Measurements from ENCODE around the gene OR4P4.

The OR4P4 gene

DNA sequence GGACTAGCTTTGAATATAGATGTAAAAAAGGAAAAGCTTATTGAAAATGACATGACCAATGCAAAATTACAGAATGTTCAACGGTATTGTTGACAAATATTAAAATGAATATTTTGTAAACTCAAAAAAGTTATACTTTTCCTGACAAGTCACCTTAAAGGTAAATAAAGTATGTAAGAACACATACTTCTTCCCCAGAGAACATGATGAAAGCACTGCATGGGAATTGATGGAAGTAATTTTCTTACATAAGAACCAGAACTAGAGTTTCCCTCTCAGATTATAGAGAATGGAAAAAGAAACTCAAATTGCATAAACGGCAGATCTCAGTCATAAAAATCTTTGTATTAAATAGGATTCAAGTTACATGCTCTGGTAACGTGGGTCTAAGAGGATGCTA is at the start of gene OR4P4:
TSS of gene OR4P4 (plus strand) at position 301 of the 400 bp plus-strand sequence.
- TF ChIP-seq CTCF (IDR thresholded peaks at IDR 0.05) (no peak), ZFX (IDR thresholded peaks at IDR 0.05; ENCODE audit: borderline replicate concordance) (no peak)
- no peak within 1 kb of the TSS for H3K27ac ChIP-seq

DNA sequence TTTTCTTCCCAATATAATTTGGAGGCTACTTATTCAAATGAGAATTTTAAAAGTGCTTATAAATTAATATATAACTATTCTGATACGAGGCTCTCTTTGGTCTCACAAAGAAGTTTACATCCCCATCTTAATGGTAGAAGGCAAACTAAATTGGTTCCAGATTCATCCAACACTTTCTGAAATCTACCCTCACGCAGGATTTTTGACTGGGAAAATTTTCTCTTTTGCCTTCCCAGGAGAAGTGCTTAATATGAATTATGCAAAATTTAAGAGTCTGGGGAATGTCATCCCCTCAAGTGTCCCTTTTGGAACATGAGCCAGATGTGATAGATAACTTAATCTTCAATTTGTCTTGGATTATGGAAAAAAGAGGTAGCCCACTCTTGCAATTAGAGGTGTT is 27.4 kb upstream of the OR4P4 start, which contains the start of gene OR4C11:
TSS of gene OR4C11 (minus strand) at position 101 of the 400 bp plus-strand sequence. CDS start 3,272 bp downstream, outside the sequence.
- H3K27ac ChIP-seq: no peak within 1 kb of the TSS
- TF ChIP-seq ZFX (IDR thresholded peaks at IDR 0.05; ENCODE audit: borderline replicate concordance) (no peak), CTCF (IDR thresholded peaks at IDR 0.05) (no peak)

GRCh38 chr11:55624531-55624930 is 10.4 kb upstream of the OR4P4 start:
- H3K27ac ChIP-seq: no peak overlapping the region
- no peak for TF ChIP-seq ZFX (IDR thresholded peaks at IDR 0.05; ENCODE audit: borderline replicate concordance)
- TF ChIP-seq CTCF (IDR thresholded peaks at IDR 0.05): no peak

DNA sequence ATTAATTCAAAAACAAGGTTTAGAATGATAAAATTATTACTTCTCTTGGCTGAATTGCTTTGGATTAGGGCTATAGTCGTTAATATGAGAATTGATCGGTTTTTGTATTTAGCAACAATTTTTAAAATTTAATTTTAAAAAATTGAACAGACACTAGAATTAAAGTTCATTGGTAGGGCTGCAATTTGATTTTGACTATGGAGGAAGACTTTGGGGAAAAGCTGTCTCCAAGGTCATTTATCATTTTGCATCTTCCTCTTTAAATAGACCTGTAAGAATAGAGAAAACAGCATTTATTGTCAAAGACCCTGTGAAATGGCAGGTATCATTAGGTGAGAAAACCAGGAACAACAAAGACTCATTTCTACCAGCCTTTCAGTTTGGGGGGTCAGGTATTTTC is 13.1 kb downstream of the OR4P4 start, which contains the start of gene OR4S2:
TSS of gene OR4S2 (plus strand) at position 301 of the 400 bp plus-strand sequence. CDS start 2,577 bp downstream, outside the sequence.
- no peak for TF ChIP-seq ZFX (IDR thresholded peaks at IDR 0.05; ENCODE audit: borderline replicate concordance)
- TF ChIP-seq CTCF (IDR thresholded peaks at IDR 0.05): no peak
- H3K27ac ChIP-seq: no peak within 1 kb of the TSS

GRCh38 chr11:55652560-55652959 is 17.6 kb downstream of the OR4P4 start:
- TF ChIP-seq CTCF (IDR thresholded peaks at IDR 0.05): no peak
- TF ChIP-seq ZFX (IDR thresholded peaks at IDR 0.05; ENCODE audit: borderline replicate concordance): no peak
- H3K27ac ChIP-seq: no peak overlapping the region

- TF ChIP-seq ZFX (IDR thresholded peaks at IDR 0.05; ENCODE audit: borderline replicate concordance): no peak
- TF ChIP-seq CTCF (IDR thresholded peaks at IDR 0.05): no peak
- H3K27ac ChIP-seq: no peak overlapping the region
These were observed 20.2 kb downstream of the OR4P4 start for GRCh38 chr11:55655096-55655495.

DNA sequence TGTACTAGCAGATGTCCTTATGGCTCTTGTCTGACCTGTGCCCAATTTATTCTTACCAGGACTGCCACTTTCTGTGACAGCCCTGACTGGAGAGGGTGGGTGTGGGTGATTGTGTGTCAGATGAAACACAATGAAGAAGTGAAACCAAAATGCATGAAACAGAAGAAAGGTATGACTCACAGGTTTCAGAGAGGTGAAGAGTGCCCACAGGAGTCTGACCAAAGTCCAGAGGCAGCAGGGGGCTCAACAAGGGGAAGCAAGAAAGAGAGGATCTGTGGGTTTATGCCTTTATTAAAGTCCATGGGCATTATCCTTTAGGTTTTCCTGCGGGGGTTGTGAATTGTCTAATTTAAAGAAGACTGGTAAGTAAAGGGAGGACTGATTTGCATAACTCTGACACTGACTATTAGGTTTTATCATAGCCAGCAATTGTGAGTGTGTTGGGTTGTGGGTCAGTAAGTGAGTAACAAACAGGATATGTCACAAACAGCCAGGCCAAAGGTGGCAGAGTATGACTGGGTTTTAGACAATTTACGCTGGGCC is 23.2 kb downstream of the OR4P4 start:
- no peak overlapping the region for H3K27ac ChIP-seq
- TF ChIP-seq CTCF (IDR thresholded peaks at IDR 0.05) (no peak), ZFX (IDR thresholded peaks at IDR 0.05; ENCODE audit: borderline replicate concordance) (no peak)
